SU-DHL-6 (cell line): Measurements from ENCODE around the gene ITPR2.

Experiments
- H2AFZ ChIP-seq: fragments of 200-600 bp; sonication (generic); 2 replicates; pipeline ENCODE4 v1.6.1; 2014; ENCODE audit warnings: low read depth, mild to moderate bottlenecking, moderate library complexity, mixed read lengths, antibody characterized with exemption, low read length; ENCODE audit not compliant: severe bottlenecking
- H3F3A ChIP-seq: fragments of 200-600 bp; shearing (Covaris generic); 2 replicates; pipeline ENCODE4 v1.6.0; 2016; ENCODE audit warnings: antibody characterized with exemption, mild to moderate bottlenecking; ENCODE audit not compliant: insufficient read depth
- H3K27ac ChIP-seq: fragments of 200-600 bp; sonication (generic); 2 replicates; pipeline ENCODE4 v1.5.1; 2016; ENCODE audit warnings: low read depth, mild to moderate bottlenecking, low read length, moderate library complexity, mixed read lengths
- H3K27me3 ChIP-seq: fragments of 200-600 bp; sonication (generic), shearing (Covaris generic); 2 replicates; pipeline ENCODE4 v1.6.0; 2014; ENCODE audit warnings: mild to moderate bottlenecking, low read length
- H3K36me3 ChIP-seq: fragments of 200-600 bp; sonication (generic); 2 replicates; pipeline ENCODE4 v1.6.1; 2014; ENCODE audit warnings: mild to moderate bottlenecking, low read length, mixed read lengths
- H3K4me2 ChIP-seq: fragments of 300-600, 200-600 bp; shearing (Covaris generic), sonication (generic); 2 replicates; pipeline ENCODE4 v1.6.0; 2014; ENCODE audit warnings: low read length, low read depth, mild to moderate bottlenecking; ENCODE audit not compliant: poor library complexity, severe bottlenecking
- H3K4me3 ChIP-seq: fragments of 200-600 bp; sonication (generic); 2 replicates; pipeline ENCODE4 v1.5.1; 2014; ENCODE audit warnings: antibody characterized with exemption, low read length, mild to moderate bottlenecking, mixed read lengths; ENCODE audit not compliant: insufficient read depth, poor library complexity, severe bottlenecking
- H3K79me2 ChIP-seq: fragments of 200-600 bp; sonication (generic); 2 replicates; pipeline ENCODE4 v1.6.1; 2014; ENCODE audit warnings: mild to moderate bottlenecking, low read length, moderate library complexity; ENCODE audit not compliant: insufficient read depth
- H3K9ac ChIP-seq: fragments of 200-600 bp; sonication (generic); 2 replicates; pipeline ENCODE4 v1.7.0; 2014; ENCODE audit warnings: mild to moderate bottlenecking, low read length
- H3K9me2 ChIP-seq: fragments of 200-600 bp; sonication (generic); replicated peaks from 2 replicates; pipeline ENCODE4 v1.6.1; 2014; ENCODE audit warnings: low read length; ENCODE audit not compliant: insufficient read depth
- H3K9me3 ChIP-seq: fragments of 200-600 bp; sonication (generic); 2 replicates; pipeline ENCODE4 v1.6.1; 2014; ENCODE audit warnings: low read length, mixed read lengths; ENCODE audit not compliant: insufficient read depth
- H4K20me1 ChIP-seq: fragments of 200-600 bp; sonication (generic); 2 replicates; pipeline ENCODE4 v1.6.1; 2014; ENCODE audit warnings: low read depth, mild to moderate bottlenecking, antibody characterized with exemption, low read length, moderate library complexity, mixed read lengths
- EZH2phosphoT487 ChIP-seq: fragments of 200-600 bp; sonication (generic), shearing (Covaris generic); conservative IDR thresholded peaks from 2 replicates; pipeline ENCODE4 v1.6.1; 2018; ENCODE audit warnings: mild to moderate bottlenecking, antibody characterized with exemption, low read length, moderate library complexity, mixed read lengths
- TF ChIP-seq, protein P1 (sequence below): fragments of 200-600 bp; sonication (generic); IDR thresholded peaks from one replicate; pipeline ENCODE4 v1.5.1; 2017; ENCODE audit warnings: antibody characterized with exemption, mild to moderate bottlenecking, low read length, moderate library complexity; ENCODE audit not compliant: insufficient read depth, poor library complexity, severe bottlenecking

ITPR2 gene

DNA sequence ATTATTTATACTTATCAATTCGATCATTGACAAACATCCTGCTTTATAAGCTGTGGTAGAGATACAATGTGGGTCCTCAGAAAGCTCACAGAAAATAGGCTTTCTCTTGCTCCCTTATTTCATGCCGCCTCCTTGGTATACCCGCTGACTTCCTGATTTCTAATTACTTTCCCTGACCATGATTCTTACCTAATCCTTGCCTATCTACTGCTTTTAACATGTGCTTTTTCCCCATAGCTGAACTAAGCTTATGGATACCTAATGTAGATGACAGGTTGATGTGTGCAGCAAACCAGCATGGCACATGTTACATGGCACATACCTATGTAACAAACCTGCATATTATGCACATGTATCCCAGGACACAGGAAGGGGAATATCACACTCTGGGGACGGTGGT lies 65.1 kb downstream of the ITPR2 start:
- H3K9ac ChIP-seq: no peak overlapping the region
- H2AFZ ChIP-seq: no peak overlapping the region
- H3K4me3 ChIP-seq: no peak overlapping the region
- H3F3A ChIP-seq: no peaks in the 10 kb centered on the region
- H3K27me3 ChIP-seq: no peaks in the 10 kb centered on the region
- H3K27ac ChIP-seq: no peak overlapping the region
- H3K4me2 ChIP-seq: no peak overlapping the region
- no peak for TF ChIP-seq EZH2phosphoT487
- TF ChIP-seq, protein P1, sequence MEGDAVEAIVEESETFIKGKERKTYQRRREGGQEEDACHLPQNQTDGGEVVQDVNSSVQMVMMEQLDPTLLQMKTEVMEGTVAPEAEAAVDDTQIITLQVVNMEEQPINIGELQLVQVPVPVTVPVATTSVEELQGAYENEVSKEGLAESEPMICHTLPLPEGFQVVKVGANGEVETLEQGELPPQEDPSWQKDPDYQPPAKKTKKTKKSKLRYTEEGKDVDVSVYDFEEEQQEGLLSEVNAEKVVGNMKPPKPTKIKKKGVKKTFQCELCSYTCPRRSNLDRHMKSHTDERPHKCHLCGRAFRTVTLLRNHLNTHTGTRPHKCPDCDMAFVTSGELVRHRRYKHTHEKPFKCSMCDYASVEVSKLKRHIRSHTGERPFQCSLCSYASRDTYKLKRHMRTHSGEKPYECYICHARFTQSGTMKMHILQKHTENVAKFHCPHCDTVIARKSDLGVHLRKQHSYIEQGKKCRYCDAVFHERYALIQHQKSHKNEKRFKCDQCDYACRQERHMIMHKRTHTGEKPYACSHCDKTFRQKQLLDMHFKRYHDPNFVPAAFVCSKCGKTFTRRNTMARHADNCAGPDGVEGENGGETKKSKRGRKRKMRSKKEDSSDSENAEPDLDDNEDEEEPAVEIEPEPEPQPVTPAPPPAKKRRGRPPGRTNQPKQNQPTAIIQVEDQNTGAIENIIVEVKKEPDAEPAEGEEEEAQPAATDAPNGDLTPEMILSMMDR: no peak
- no peaks in the 10 kb centered on the region for H3K9me2 ChIP-seq
- no peaks in the 10 kb centered on the region for H3K9me3 ChIP-seq
- H3K36me3 ChIP-seq: no peaks in the 10 kb centered on the region
- no peaks in the 10 kb centered on the region for H3K79me2 ChIP-seq
- no peaks in the 10 kb centered on the region; the same call in 1 of the 2 replicates for H4K20me1 ChIP-seq

DNA sequence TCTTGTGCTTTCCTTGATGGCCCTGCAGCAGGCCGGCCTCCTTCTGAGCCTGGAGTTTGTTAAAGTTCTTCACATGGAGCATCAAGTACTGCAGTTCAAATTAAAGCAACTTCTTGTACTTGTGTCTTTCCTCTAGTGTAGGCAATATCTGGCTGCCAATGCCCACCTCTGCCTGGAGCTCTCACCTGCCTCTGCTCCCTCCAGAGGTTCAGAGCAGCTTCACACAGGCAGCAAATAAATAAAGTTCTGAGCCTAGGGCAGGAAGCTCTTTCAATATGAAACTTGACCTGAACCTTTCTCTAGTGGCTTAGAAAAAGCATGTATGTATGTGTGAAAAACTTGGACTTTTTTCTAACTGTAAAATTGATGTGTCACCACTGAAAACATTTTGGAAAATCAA lies 65.9 kb downstream of the ITPR2 start:
- H3K9ac ChIP-seq: no peak overlapping the region
- H3K4me2 ChIP-seq: no peak overlapping the region
- no peaks in the 10 kb centered on the region for H3K9me2 ChIP-seq
- H3K9me3 ChIP-seq: 0 out of 2 replicates have a peak, but pooled peaks cover 3% of the 10 kb centered on the region
- H3K27me3 ChIP-seq: no peaks in the 10 kb centered on the region
- TF ChIP-seq, protein P1: no peak
- TF ChIP-seq EZH2phosphoT487: no peak
- H3K79me2 ChIP-seq: no peaks in the 10 kb centered on the region
- H3K4me3 ChIP-seq: no peak overlapping the region
- H3K36me3 ChIP-seq: no peaks in the 10 kb centered on the region
- H3K27ac ChIP-seq: no peak overlapping the region
- H2AFZ ChIP-seq: no peak overlapping the region
- H4K20me1 ChIP-seq: no peaks in the 10 kb centered on the region; the same call in 1 of the 2 replicates
- no peaks in the 10 kb centered on the region for H3F3A ChIP-seq

DNA sequence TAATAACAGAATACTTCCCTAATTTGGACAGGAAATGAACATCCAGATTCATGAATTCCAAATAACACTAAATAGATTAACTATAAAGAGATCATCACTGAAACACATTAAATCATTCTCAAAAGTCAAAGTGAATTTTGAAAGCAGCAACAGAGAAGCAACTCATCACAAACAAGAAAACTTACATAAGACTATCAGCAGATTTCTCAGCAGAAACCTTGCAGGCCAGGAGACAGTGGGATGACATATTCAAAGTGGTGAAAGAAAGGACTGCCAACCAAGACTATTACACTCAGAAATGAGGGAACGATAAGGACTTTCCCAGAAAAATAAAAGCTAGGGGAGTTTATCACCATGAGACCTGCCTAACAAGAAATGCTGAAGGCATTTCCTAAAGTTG lies 70.8 kb downstream of the ITPR2 start:
- TF ChIP-seq, protein P1: no peak
- Histone ChIP-seq H3K9me2 (no peaks in the 10 kb centered on the region), H2AFZ (no peak overlapping the region), H3K27ac (no peak overlapping the region), H3K9ac (no peak overlapping the region), H3F3A (no peaks in the 10 kb centered on the region), H3K27me3 (no peaks in the 10 kb centered on the region), H3K4me2 (no peak overlapping the region), H4K20me1 (no peaks in the 10 kb centered on the region), H3K4me3 (no peak overlapping the region), H3K9me3 (0 out of 2 replicates have a peak, but pooled peaks cover 10% of the 10 kb centered on the region), H3K79me2 (no peaks in the 10 kb centered on the region), H3K36me3 (no peaks in the 10 kb centered on the region)

DNA sequence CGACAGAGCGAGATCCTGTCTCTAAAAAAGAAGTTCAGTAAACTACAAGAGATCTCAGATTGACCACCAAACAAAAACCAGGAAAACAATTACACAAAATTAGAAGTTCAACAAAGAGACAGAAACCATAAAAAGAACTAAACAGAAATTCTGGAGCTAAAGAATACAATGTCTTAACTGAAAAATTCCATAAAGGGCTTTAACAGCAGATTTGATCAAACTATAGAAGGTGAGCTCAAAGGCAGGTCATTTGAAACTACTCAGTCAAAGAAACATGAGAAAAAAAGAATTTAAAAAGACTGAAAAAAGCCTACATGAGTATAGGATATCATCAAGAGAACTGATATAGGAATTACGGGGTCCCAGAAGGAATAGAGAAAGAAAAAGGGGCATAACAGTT lies 71.2 kb downstream of the ITPR2 start:
- Histone ChIP-seq H3F3A (no peaks in the 10 kb centered on the region), H3K4me2 (no peak overlapping the region), H3K27ac (no peak overlapping the region), H3K4me3 (no peak overlapping the region), H3K9ac (no peak overlapping the region), H3K9me3 (0 out of 2 replicates have a peak, but pooled peaks cover 10% of the 10 kb centered on the region), H3K79me2 (no peaks in the 10 kb centered on the region), H4K20me1 (no peaks in the 10 kb centered on the region), H3K36me3 (no peaks in the 10 kb centered on the region), H3K27me3 (no peaks in the 10 kb centered on the region), H3K9me2 (no peaks in the 10 kb centered on the region), H2AFZ (no peak overlapping the region)
- TF ChIP-seq EZH2phosphoT487: no peak
- TF ChIP-seq, protein P1: no peak
